ENCODE data around the gene LDLRAP1. TPM values are rescaled to one million over a fixed set of nuclear protein-coding genes. Genes with fewer than 3 reads are reported as not detected.
A peak's percentile ranks its signal among the peaks of the same experiment; 100 is the strongest.
"Not testable (repeated sequence)": the region's sequence is repeated elsewhere in the genome, so short reads cannot be mapped to it uniquely, and the experiment has no call there.

Gene LDLRAP1
- total RNA-seq, 1 donor from 2014 or later = 30.3 TPM

DNA sequence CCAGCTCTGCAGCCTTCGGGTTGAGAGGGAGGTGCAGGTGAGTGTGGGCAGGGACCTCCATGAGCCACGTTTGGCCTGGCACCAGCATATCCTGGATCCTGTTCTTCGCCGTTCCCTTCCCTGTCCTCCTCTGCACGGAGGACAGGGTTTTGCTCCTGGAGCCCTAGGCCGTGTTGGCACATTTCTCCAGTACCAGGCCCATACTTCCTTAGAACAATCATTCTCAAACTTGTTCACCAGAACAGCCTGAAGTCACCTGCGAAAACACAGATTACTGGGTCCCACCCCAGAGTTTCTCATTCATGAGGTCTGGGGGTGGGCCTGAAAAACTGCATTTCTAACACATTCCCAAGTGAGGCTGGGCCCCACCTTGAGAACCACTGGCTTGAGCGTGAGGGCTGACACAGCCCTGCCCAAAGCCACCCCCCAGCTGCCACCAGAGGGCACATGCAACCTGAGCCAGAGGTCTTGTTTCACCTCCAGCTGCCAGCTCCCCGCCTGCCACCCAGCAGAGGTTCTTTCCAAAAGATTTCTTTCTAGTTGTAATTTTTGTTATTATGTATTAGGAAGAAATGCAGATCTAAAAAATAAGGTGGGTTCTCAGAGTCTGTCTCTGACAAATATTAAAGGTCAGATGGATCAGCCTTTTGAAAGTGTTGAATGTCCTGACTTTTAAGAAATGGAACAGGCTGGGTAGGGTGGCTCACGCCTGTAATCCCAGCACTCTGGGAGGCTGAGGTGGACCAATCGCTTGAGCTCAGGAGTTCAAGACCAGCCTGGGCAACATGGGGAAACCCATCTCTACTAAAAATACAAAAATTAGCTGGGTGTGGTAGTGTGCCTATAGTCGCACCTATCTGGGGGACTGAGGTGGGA lies 39.6 kb upstream of the LDLRAP1 start:
- peak; percentile 86 to 89 for ATAC-seq
- peak; percentile 76 for DNase-seq
- TF ChIP-seq, protein P1, sequence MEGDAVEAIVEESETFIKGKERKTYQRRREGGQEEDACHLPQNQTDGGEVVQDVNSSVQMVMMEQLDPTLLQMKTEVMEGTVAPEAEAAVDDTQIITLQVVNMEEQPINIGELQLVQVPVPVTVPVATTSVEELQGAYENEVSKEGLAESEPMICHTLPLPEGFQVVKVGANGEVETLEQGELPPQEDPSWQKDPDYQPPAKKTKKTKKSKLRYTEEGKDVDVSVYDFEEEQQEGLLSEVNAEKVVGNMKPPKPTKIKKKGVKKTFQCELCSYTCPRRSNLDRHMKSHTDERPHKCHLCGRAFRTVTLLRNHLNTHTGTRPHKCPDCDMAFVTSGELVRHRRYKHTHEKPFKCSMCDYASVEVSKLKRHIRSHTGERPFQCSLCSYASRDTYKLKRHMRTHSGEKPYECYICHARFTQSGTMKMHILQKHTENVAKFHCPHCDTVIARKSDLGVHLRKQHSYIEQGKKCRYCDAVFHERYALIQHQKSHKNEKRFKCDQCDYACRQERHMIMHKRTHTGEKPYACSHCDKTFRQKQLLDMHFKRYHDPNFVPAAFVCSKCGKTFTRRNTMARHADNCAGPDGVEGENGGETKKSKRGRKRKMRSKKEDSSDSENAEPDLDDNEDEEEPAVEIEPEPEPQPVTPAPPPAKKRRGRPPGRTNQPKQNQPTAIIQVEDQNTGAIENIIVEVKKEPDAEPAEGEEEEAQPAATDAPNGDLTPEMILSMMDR (IDR thresholded peaks at IDR 0.05) = peak; percentile 67
- peaks cover 11% of the 10 kb centered on the region for H3K36me3 ChIP-seq
- intact Hi-C loops (cut with DNase I) = no loop called here
- peaks cover 7% of the 10 kb centered on the region for H3K4me1 ChIP-seq
- no peaks in the 10 kb centered on the region for H3K27me3 ChIP-seq (ENCODE audit: low read depth)
- no peak overlapping the region for H3K4me3 ChIP-seq
- H3K27ac ChIP-seq = no peak overlapping the region
- no peaks in the 10 kb centered on the region for H3K9me3 ChIP-seq

- ATAC-seq = peak; percentile 42 to 49
- no peaks in the 10 kb centered on the region for H3K27me3 ChIP-seq (ENCODE audit: low read depth)
- H3K27ac ChIP-seq = no peak overlapping the region
- H3K36me3 ChIP-seq = peaks cover 4% of the 10 kb centered on the region
- intact Hi-C loops (cut with DNase I) = no loop called here
- no peaks in the 10 kb centered on the region for H3K9me3 ChIP-seq
- H3K4me1 ChIP-seq = peaks cover 7% of the 10 kb centered on the region
- no peak overlapping the region for H3K4me3 ChIP-seq
- TF ChIP-seq, protein P1 (IDR thresholded peaks at IDR 0.05) = no peak
- no peak for DNase-seq
Observed at GRCh38 chr1:25504706-25505595, 38.5 kb upstream of the LDLRAP1 start.

DNA sequence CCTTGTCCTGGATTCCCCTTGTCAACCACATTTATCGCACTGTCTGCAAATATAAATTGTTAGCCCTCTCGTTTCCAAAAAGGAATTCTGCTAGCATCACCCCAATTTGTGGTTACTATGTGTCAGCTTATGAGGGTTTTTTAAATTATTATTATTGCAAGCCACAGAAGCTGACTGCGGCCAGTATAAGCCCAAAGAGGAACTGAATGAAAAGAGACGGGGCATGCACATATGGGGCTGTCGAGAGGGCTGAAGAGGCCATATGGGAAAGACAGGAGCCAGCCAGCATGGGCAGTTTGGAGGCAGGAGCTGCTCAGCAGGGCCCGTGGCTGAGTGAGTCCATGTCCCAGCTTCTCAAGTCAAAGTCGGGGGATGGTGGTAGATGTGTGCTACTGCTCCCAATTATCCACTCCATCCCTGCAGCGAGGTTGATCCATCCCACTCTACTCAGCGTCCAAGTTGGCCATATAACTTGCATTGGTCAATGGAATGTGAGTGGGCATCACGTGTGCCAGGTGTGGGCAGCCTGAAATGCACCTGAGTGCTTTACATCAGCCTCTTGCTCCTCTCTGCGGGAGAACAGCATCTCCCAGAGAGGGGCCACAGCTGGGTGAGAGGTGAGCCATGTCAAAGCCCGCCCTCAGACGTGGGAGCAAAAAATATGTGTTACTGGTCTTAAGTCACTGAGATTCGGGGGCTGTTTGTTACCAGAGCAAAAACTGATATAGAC lies 37.6 kb upstream of the LDLRAP1 start:
- Histone ChIP-seq H3K27ac (no peak overlapping the region), H3K27me3 (ENCODE audit: low read depth) (no peaks in the 10 kb centered on the region), H3K9me3 (no peaks in the 10 kb centered on the region), H3K4me1 (peaks cover 7% of the 10 kb centered on the region), H3K4me3 (no peak overlapping the region), H3K36me3 (no peaks in the 10 kb centered on the region)
- intact Hi-C loops (cut with DNase I) = no loop called here
- TF ChIP-seq, protein P1 (IDR thresholded peaks at IDR 0.05) = no peak
- ATAC-seq (peak; percentile 56 to 59), DNase-seq (no peak)

- DNase-seq; H3K27ac ChIP-seq; H3K36me3 ChIP-seq; intact Hi-C loops (cut with DNase I); H3K9me3 ChIP-seq; ATAC-seq; H3K4me1 ChIP-seq; H3K27me3 ChIP-seq (ENCODE audit: low read depth): not testable (repeated sequence)
- H3K4me3 ChIP-seq = peak overlapping the region; percentile 12
Observed at GRCh38 chr1:25506566-25507463, 36.6 kb upstream of the LDLRAP1 start.

- intact Hi-C loops (cut with DNase I) = no loop called here
- no peaks in the 10 kb centered on the region for H3K9me3 ChIP-seq
- TF ChIP-seq, protein P1 (IDR thresholded peaks at IDR 0.05) = no peak
- no peak for DNase-seq
- ATAC-seq = no peak
- no peaks in the 10 kb centered on the region for H3K4me1 ChIP-seq
- no peaks in the 10 kb centered on the region for H3K27me3 ChIP-seq (ENCODE audit: low read depth)
- no peak overlapping the region for H3K27ac ChIP-seq
- H3K36me3 ChIP-seq = no peaks in the 10 kb centered on the region
- no peak overlapping the region for H3K4me3 ChIP-seq
Observed at GRCh38 chr1:25513666-25514065, 29.7 kb upstream of the LDLRAP1 start.

Measured in lower lobe of right lung (tissue), 2 donors.